GM23248 (cell line): ENCODE data around the gene TMEM14A.

Source experiments
- EZH2 ChIP-seq: fragments of 200-600 bp; sonication (generic); IDR thresholded peaks from 2 replicates; pipeline ENCODE4 v1.6.1; 2018; ENCODE audit warnings: antibody characterized with exemption, mild to moderate bottlenecking; ENCODE audit not compliant: insufficient read depth, poor library complexity, severe bottlenecking
- EZH2phosphoT487 ChIP-seq: fragments of 200-600 bp; sonication (generic); IDR thresholded peaks from 2 replicates; pipeline ENCODE4 v1.6.1; 2018; ENCODE audit warnings: antibody characterized with exemption, moderate library complexity, mild to moderate bottlenecking, low read depth; ENCODE audit not compliant: insufficient read depth

DNA sequence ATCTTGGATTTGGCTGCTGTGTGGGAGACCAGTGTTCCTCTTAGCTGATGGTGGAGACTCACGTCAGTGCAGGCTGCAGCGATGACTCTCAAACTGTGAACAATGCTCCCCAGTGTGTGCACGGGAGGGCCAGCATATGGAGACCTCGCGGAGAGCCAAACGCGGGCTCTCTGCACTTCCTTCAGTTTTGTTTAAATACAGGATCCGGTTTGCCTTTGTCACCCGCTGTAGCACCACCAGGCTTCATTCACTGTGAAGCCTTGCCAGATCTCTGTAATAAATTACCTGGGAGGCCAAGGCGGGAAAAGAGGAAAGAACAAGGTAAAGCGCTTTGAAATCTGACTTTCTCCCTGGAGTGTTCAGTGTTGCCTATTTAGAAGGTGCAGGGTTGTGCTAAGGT is 30.7 kb upstream of the TMEM14A start:
- no peak for TF ChIP-seq EZH2
- TF ChIP-seq EZH2phosphoT487 = no peak
